Activated CD8-positive, alpha-beta memory T cell treated with anti-CD3 and anti-CD28 coated beads for 48 hours (primary cell): ENCODE data around the gene SH2D4B.

Experiments
- DNase-seq, 3 experiments: peaks; one replicate each; pipeline ENCODE4 v3.0.0-alpha.2; 2020; ENCODE audit warnings: low read depth in 2 of 3, low spot score in 2 of 3

Gene SH2D4B

DNA sequence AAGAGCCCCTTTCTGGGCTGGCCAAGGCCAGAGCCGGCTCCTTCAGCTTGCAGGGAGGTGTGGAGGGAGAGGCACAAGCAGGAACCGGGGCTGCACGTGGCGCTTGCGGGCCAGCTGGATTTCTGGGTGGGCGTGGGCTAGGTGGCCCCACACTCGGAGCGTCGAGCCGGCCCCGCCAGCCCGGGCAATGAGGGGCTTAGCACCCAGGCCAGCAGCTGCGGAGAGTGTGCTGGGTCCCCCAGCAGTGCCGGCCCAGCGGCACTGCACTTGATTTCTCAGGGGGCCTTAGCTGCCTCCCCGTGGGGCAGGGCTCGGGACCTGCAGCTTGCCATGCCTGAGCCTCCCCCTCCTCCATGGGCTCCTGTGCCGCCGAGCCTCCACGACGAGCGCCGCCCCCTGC, 48.1 kb downstream of the SH2D4B start:
- no peak for DNase-seq

DNA sequence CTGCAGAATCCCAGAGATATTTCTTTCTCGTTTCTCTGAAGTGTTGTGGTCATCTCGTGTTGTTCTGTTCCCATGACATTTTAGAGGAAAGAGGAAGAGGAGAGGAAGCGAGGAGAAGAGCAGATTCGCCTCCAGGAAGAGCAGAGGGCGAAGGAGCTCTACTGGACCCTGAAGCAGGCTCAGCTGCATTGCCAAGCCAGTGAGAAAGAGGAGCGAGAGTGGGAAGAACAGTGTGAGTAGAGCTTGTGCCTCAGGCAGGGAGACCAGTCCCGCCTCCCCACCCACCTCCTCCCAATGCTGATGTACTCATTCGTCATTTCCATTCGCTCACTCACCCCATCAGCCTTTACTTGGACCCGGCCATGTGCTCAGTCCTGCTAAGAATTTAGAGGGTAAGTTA, 50.8 kb downstream of the SH2D4B start:
- no peak for DNase-seq

DNA sequence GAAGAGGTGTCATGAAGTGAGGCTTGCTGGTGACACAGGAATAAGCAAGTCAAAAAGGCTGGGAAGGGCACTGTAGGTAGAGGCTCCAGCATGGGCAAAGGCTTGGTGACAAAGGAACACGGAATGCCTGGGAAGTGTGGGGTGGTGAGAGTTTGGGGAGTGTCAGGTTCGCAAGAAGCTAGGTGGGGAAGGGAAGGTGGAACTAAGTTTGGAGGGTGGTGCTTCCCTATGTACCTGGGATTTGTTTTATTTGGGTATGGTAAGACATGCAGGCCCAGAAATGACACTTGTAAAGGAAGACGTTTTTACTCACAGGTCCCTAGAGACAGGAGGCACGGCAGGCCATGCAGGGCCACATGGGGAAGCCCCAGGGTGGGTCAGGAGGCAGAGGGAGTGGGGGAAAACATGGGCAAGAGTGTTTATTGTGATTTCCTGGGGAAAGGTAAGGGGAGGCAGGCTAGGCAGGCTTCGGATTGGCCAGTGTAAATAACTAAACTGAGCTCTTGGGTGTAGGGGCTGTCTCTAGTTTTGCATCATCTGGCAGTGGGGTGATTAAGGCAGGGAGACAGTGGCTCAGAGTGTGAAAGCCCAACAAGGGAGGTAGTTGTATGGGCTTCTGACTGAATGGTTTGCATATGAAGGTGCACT, 52.1 kb downstream of the SH2D4B start:
- no peak for DNase-seq

DNA sequence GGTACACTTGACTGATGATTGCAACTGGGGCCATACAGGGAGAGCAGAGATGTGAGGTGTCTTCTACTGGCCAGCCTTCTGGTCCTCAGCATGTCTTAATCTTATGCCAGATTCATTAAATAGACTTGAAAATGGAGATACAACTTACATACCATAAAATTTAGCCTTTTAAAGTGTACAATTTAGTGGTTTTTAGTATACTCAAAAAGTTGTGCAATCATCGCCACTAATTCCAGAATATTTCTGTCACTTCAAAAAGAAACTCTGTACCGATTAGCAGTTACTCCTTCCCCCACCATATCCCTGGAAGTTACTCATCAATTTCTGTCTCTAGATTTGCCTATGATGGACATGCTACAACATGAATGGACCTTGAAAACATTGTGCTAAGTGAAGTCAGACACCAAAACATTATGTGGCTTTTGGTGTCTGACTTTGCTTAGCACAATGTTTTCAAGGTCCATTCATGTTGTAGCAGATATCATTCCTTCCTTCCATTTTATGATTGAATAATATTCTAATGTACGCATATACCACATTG, 53.0 kb downstream of the SH2D4B start:
- DNase-seq = no peak

DNA sequence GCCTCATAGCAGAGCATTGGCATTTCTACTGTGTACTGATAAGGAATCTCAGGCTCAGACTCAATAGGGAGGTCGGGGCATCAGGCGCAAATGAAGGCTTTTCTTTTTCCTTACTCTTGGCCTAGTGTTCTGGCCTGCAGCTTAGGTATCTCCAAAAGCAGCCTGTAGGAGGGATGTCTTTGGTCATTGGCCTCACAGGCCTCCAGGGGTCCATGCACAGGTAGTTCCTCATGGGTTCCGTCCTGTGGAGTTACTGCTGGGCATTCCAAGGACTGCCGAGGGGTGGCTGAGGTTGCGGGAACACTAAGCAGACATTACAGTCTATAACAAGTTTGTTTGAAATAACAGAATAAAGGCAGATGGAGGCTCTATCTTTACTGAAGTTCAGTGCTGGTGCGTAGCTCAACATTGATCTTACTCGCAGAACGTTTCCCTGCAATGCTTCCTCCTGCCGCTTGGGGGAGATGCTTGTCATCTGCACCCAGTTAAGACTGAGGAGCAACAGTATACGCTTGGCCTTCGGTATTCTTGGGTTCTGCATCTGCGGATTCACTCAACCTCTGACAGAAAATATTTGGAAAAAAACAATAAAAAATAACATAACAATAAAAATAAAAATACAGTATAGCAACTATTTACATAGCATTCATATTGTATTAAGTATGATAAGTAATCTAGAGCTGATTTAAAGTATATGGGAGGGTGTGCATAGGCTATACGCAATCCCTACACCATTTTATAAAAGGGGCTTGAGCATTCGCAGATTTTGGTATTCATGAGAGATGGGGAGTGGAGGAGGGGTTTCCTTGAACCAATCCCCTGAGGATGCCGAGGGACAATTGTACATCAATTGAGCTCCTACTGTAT, 58.9 kb downstream of the SH2D4B start:
- no peak for DNase-seq

DNA sequence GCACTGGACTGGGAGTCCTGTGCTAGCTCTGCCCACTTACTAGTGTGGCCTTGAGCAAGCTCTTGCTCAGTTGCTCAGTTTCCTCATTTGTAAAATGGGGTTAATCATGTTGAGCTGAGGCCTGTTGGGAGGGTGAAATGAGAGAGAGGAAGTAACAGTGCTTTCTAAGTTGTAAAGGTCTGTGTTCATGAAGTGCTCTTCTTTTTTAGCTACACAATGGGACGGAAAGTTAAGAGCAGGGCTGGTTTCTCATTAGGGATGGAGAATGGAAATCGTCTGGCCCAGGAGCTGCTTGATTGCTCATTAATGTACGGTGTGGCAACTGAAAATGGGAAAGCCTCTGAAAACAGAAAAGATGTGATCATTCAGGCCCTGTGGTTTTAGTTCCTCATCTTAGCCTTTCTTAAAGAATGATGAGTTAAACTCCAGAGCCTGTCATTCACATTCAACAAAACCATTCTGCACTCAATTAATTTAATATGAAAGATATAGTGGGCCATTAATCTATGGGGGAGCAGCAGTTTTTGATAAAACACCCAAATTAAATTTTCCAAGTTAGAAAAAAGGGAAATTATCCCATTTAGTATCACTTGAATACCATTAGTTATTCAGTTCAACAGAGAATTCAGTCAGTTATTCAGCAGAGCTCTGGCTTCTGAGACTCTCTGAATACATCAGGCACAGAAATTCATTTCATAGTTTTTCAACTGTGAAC, 60.5 kb downstream of the SH2D4B start:
- no peak for DNase-seq

DNA sequence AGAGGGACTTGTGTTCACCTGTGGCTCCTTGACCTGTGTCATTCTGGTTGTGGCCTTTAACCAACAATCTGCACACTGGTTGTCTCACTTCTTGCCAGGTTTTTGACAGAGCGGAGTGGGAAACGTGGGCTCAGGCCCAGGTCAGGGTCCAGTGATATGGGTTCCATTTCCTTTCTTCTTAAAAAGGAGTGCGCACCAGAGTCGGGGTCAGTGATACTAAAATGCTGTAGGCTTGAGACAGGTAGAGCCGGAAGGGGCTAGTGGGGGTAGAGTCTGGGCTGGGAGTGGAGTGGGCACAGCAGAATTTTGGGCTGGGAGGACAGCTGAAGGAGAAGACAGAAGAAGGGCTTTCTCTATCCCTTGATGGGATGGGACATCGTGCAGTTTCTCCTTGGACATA, 61.2 kb downstream of the SH2D4B start:
- no peak for DNase-seq

DNA sequence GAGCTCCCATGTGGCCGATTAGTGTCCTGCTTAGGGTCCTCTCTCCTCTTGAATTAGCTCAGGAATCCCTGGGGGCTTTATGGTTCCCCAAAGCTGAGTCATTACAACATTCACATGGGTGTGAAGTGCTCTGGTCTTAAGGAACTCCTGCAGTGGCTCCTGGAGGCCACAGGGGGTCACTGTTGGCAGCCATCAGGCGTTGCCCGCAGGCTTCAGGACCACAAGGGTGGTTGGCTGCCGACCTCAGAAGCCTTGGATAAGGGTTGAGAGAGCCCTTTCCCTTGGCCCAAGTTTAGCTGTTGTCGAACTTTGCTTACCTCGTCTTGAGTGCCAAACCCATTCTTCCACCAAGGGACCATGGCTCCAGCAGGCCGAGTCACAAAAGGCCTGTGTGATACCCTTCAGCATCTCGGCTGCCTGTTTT, 61.7 kb downstream of the SH2D4B start:
- peak in 1 of 3 experiments; percentile 6 for DNase-seq

DNA sequence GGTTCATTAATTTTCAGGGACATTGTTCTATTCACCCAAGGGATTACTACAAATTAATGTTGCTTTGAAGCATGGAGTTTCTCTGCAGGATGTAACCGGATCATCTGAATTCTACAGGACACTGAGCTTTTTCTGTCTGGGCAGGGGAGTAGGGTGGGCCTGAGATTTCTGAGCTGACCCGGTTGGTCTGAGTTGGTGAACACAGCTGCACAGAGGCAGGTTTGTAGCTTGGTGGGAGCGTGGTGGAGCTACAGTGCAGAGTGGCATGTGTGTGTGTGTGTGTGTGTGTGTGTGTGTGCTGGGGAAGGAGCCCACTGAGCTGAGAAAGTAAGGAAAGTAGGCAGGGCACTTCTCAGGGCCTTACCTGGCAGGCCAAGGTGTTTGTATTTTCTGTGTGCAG, 62.6 kb downstream of the SH2D4B start:
- DNase-seq = no peak

DNA sequence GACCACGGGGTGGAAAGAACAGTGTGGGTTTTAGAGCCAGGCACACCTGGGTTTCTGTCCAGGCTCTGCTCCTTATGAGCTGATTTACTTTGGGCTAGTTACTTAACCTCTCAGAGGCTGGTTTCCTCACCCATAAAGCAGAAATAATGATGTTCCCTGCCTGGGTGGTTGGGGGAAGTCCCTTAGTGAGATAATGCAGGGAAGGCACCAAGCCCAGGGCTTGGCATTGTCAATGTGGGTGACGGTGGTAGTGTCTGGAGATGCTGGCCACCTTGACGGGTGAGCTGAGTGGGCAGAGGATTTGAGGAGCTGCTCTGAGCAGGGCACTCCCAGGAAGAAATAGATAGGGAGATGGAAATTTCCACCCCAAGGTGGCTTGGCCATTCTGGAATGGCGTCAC, 65.2 kb downstream of the SH2D4B start:
- no peak for DNase-seq

DNA sequence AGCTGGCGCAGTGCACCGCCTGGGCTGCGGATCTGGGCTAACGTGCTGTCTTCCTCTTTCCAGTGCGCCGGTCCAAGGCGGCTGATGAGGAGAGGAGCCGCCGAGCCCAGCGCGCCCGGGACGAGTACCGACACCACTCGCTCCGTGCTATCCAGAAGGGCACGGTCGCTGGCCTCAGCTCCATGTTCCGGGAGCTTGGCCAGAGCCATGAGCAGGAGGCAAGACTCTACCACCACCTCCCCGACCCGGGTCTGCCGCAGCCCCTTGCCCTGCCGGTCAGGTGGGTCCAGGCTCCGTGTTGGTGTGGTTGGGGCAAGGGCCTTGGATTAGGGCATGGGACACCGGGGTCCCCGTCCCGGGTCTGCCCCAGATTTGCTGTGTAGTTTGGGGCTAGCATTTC, 65.8 kb downstream of the SH2D4B start:
- DNase-seq = no peak

DNA sequence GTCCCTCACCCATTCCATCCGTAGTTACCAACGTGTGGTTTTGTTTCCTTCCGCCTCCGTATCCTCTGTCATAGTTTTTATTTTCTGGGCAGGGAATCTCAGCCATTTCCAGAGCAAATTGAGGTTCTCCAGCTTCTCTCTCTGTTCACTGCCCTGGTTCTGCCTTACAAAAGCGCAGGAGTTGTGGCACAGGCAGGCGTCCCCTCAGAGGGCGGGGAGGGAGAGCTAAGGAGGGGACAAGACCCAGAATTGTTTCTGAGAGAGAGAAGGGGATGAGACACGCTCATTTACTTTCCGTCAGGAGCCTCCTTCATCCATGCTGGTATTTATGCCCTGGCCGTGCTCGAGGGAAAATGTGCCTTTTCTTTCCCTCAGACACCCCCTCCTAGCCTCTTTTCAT, 71.0 kb downstream of the SH2D4B start:
- no peak for DNase-seq

DNA sequence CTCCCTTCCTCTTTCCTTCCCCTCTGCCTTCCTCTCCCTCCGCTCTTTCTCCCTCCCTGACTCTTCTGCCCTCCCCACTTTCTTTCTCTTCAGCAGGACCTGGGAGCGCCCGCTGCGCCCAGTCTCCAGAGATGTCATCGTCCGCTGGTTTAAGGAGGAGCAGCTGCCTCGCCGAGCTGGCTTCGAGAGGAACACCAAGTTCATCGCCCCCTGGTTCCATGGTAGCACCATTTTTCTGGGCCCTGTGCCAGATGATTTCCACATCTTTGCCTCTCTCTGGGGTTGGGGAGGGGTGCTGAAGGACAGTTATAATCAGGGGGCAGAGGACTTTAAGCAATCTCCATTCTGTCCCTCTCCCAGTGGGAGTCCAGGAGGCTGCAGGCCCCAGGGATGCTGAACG, 71.6 kb downstream of the SH2D4B start:
- no peak for DNase-seq

DNA sequence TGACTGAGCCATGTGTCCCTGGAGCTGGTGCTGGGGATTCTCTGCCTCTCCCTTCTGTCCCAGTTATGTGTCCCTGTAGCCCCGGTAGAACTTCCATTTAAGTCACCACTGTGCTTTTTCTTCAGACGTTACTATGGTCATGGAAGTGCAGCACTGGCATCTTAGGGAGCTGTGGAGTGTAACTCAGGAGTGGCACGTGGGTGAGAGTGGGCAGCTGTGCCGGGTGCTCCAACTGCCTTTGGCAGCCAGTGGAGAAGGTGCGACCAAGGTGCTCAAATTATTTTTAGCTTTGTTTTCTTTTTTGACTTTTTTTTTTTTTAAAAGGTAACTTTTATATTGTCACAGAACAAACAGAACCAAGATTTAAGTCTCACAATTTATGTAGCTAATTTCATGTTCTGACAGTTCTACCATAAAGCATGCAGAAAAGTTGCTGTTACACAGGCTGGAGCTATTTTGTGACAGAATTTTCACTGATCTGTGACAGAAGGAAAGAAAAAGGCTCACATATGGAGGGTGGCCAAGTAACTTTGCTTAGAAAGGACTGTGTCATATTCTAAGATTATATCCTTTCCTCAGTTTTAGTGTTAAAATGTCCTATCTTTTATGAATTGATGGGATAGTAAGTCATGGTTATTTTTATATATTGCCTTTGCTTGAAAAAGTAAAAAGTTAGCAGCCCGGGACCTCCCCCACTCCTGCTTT, 73.9 kb downstream of the SH2D4B start:
- DNase-seq = no peak

DNA sequence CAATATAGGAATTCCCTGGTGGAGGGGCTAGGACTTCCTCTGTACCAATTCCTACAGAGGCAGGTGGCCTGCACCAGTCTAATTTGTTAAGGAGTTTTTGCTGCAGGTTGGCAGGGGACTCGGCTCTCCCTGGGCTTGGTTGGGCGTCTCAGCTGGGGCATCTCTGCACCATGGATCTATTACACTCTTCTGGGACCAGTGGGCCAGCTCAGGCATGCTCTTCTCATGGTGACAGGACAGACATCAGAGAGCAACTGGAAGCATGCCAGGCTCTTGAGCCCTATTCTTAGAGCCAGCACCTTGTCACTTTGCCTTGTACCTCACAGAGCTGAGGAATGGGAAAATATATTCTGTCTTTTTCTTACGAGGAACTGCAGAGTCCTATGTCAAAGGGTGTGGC, 74.6 kb downstream of the SH2D4B start:
- DNase-seq = no peak

DNA sequence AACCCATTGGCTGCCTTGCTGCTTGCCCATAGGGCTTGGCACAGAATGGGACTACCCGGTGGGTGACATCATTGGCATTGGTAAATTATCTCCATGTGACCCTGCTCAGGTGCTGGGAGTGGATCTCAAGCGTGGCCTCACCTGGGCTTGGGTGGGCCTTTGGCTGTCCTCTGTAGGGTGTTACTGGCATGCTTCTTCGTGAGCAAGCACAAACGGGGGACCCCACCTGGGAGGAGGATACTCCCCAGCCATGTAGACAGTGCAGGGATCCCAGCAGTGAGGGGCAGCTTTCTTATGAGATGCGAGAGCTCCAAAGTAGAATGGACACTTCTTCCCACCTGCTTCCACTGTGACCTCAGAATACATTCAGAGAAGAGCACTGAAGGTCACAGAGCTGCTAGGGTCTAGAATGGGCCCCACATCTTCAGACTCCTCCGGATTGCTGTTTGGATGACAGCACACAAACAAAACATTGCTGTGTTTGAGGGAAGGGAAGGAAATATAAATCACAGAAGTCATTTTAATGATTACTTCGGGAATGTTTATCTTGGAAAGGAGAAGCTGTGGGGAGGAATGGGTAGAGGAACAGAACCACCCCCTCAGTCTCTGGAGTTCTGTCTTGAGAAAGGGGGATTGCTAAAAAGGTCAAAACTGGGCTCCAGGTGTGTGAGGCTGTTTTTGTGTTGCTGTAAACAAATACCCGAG, 75.9 kb downstream of the SH2D4B start:
- no peak for DNase-seq

DNA sequence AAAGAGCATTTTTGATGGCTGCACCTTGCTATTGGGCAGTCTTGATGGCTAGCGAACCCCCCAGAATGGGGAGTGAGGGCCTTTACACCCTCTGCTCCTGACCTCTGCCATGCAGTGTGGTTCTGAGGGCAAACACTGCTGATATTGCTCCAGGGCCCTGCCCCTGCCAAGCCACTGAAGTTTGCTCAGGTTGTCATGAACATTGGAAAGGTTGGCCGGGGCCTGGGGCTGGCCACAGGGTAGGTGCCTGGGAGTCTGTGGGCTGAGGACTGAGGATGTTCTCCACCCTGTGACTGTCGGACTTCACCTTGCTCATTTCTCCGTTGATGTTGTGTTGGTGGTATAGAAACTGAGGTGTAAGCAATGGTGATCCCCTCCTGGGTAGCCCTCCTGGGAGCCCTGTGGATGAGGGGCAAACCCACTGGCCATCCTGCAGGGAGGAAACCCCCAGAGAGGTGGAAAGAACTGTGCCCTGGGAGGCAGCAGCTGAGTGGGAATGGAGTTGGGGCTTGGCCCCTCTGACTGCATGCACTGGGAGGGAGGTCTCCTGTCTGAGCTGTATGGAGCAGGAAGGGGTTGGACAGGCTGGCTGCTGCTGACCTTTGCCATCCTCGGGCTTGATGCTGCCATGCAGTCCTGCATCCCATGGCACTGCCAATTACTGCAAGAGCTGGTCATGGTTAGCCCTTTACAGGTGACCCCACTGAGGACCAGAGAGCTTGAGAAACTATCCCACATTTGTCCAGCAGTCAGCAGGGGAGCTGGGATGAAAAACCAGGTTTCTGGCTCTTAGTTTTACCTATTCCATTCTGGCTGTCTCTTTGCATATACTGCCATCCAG, 77.1 kb downstream of the SH2D4B start:
- no peak for DNase-seq

DNA sequence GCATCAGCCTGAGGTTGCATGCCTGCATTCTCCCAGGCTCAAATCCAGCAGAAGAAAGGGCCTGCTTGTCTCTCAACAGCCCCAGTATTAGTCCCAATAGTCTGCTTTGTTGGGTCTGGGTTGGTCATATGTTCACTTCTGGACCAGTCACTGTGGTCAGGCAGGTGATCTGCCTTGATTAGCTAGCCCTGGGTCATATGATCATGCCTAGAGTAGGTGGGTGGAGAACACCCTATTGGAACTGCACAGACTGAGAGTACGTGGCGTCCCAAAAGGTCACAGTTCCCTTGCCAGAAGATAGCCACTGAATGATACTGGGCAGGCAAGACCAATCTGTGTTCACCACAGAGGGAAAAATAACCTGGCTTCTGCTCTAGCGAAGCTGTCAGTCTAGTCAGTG, 80.1 kb downstream of the SH2D4B start:
- DNase-seq = no peak

DNA sequence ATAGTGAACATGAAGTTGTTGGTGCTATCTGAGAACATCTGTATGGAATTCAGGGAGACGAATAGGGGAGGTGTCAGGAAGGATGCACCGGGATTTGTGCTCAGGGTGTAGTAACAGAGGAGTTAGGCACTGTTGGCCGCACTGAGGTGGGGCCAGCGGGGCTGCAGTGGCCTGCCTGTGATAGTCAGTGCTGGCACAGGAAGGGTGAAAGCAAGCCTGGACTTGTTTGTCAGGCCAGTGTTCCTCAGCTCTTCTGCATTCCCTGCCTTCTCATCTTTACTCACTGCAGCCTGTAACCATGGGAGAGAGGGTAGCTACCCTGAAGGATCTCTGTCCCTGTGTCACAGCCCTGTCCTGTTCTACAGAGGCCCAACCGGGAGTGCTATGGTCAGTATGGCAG, 81.3 kb downstream of the SH2D4B start:
- no peak for DNase-seq

DNA sequence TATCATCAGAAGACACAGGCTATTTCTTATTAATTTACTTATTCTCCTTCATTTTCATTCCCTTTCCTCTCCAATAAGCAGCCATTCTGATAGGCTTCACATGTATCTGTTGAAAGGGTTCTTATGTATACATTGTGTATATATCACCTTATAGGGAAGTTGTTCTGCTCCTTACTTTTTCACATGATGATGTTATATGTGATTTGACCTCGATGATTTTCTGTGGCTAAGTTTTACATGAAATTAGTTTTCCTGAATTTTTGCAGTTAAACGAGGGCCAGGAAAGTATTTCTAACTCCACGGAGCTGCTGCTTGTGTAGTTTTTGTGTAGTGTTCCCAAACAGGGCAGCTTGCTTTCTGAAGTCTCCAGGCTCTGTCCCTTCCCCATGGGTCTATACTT, 84.5 kb downstream of the SH2D4B start:
- DNase-seq = no peak
